Heart right ventricle (tissue), 16 donors: ENCODE data around the gene GRID1. TPM values are rescaled to one million over a fixed set of nuclear protein-coding genes. Genes with fewer than 3 reads are reported as not detected.

ENCODE experiments used
- ATAC-seq, 8 donors: fragments of 200-7000 bp; cut with Tn5 transposase; one replicate each; pipeline ENCODE4 v1.9.1; 2020; ENCODE audit warnings: mild to moderate bottlenecking in 8 of 8, moderate library complexity in 8 of 8, moderate number of reproducible peaks in 1 of 8
- DNase-seq, 2 donors: peaks; one replicate each; pipeline ENCODE4 v3.0.0-alpha.2; 2020
- H3K27ac ChIP-seq, 10 donors: fragments of 200-600 bp; sonication (generic) in 2 of 10; one replicate each; pipeline versions ENCODE4 v1.5.0 to v1.8.0; 2020 to 2022; ENCODE audit warnings: mild to moderate bottlenecking in 3 of 10
- H3K27me3 ChIP-seq, 7 donors: fragments of 200-600 bp; one replicate each; pipeline ENCODE4 v1.8.0; 2021 to 2022; ENCODE audit warnings: mild to moderate bottlenecking in 2 of 7
- H3K36me3 ChIP-seq, 9 donors: fragments of 200-600 bp; sonication (generic) in 1 of 9; one replicate each; pipeline versions ENCODE4 v1.5.0 to v1.8.0; 2020 to 2022; ENCODE audit warnings: mild to moderate bottlenecking in 2 of 9
- H3K4me1 ChIP-seq, 9 donors: fragments of 200-600 bp; sonication (generic) in 1 of 9; one replicate each; pipeline versions ENCODE4 v1.5.0 to v1.8.0; 2020 to 2022; ENCODE audit warnings: mild to moderate bottlenecking in 4 of 9
- H3K4me3 ChIP-seq, 10 donors: fragments of 200-600 bp; sonication (generic) in 2 of 10; one replicate each; pipeline versions ENCODE4 v1.5.0 to v1.8.0; 2020 to 2022; ENCODE audit warnings: mild to moderate bottlenecking in 7 of 10, moderate library complexity in 2 of 10
- H3K9me3 ChIP-seq, 11 donors: fragments of 200-600 bp in 10 of 11; sonication (generic) in 2 of 11; one replicate each; pipeline versions ENCODE4 v1.5.0 to v1.8.0; 2013 to 2022; ENCODE audit warnings: mild to moderate bottlenecking in 2 of 11, control low read depth in 1 of 11, moderate library complexity in 1 of 11
- CTCF ChIP-seq, 9 donors: fragments of 200-600 bp; sonication (generic) in 2 of 9; IDR thresholded peaks; one replicate each; pipeline versions ENCODE4 v1.5.0 to v1.8.0; 2021 to 2022; ENCODE audit warnings: antibody characterized with exemption in 9 of 9, mild to moderate bottlenecking in 5 of 9, moderate library complexity in 1 of 9
- WGBS, 2 donors: extraction: QIAGEN DNeasy Blood & Tissue Kit; methylation state at CpG; one replicate each; pipeline ENCODE4 v1.1.7; 2013; ENCODE audit warnings: inconsistent platforms in 1 of 2; 5-methylcytosine and 5-hydroxymethylcytosine counted together
- intact Hi-C, 10 donors: fragments of 100-400 bp; cut with DNase I; formaldehyde crosslinking; loops; one replicate each; pipeline versions ENCODE4 v1.11.1 to v1.14.2; 2022
- polyA plus RNA-seq, 2 donors: library from polyadenylated mRNA; stranded (reverse); fragments of 200-250 nt; gene quantifications; one replicate each; pipeline ENCODE4 v1.2.3, GENCODE V29; 2013
- total RNA-seq, 10 donors: library from RNA; stranded (reverse); fragmentation: NEBNext Ultra II Directional in 3 of 10; extraction: Animal tissue kit (Norgen Biotek cat#: 25700) in 3 of 10; gene quantifications; one replicate each; pipeline versions ENCODE4 v1.2.1 to v1.2.4, GENCODE V29; 2021 to 2023
- donor health status: Arrhythmogenic right ventricular cardiomyopathy.
- donor health status: ischemic (EF 13 %, LVEDD 7.1; RV severe dilation, severe dysfunction).
- donor health status: healthy with polysubstance abuse.
- donor health status: DM: no; HTN: yes; CAD: no.
- donor health status: DM: no; HTN: no; CAD: no.
- donor health status: ischemic (EF 25% LVEDD 6.9; RV normal size, moderate dysfunction).
- donor health status: ischemic (EF 25% LVEDD 5.7; RV mildly dilated, moderate dysfunction).
- donor health status: healthy.
- donor health status: DM: yes; HTN: yes; CAD: no.
- donor health status: Ischemic cardiomyopathy.
- donor health status: ischemic (EF 35%, LVEDD 5.7; RV mildly dilated, moderate dysfunction).
- donor health status: nonischemic (EF 11% LVEDD 7.7; RV severe dilation, severe dysfunction).
- donor health status: DM: yes; HTN: yes; CAD: no.
- donor health status: PGD.
- donor health status: ischemic (EF 29% LVEDD 5.4; RV normal size, mild dysfunction).
- donor health status: nonischemic (EF 23%, LVEDD 6.1; RV moderate dilation, normal function).

Gene GRID1
- total and polyA plus RNA-seq, 12 donors: 0.44 to 3.4 (median 1.5) TPM

- intact Hi-C loops: no loop called here
Observed at GRCh38 chr10:86193841-86194240, 172.8 kb downstream of the GRID1 start.

GRCh38 chr10:86192691-86193090, 173.9 kb downstream of the GRID1 start:
- DNase-seq: no peak
- no peak overlapping the region for H3K27ac ChIP-seq
- no peak for ATAC-seq

More at GRCh38 chr10:86193841-86194240, 172.8 kb downstream of the GRID1 start:
- no peak overlapping the region for H3K4me3 ChIP-seq
- no peak for ATAC-seq
- H3K4me1 ChIP-seq: no peaks in the 10 kb centered on the region
- no peak for TF ChIP-seq CTCF (IDR thresholded peaks at IDR 0.05)
- WGBS, 2 donors: 57% methylated on average over 4 of the region's 4 CpGs
- H3K27ac ChIP-seq: no peak overlapping the region
- H3K9me3 ChIP-seq: no peaks in the 10 kb centered on the region
- H3K27me3 ChIP-seq: peaks cover 0 to 9% (median 0%) of the 10 kb centered on the region in 7 donors
- H3K36me3 ChIP-seq: no peaks in the 10 kb centered on the region
- no peak for DNase-seq

GRCh38 chr10:86192147-86192546, 174.4 kb downstream of the GRID1 start:
- no peak for TF ChIP-seq CTCF (IDR thresholded peaks at IDR 0.05)
- Histone ChIP-seq H3K36me3 (no peaks in the 10 kb centered on the region), H3K27me3 (peaks cover 0 to 8% (median 0%) of the 10 kb centered on the region in 7 donors), H3K27ac (no peak overlapping the region), H3K9me3 (no peaks in the 10 kb centered on the region), H3K4me1 (no peaks in the 10 kb centered on the region), H3K4me3 (no peak overlapping the region)
- 84 to 92% methylated on average over 6 of the region's 6 CpGs for WGBS, 2 donors
- DNase-seq (no peak), ATAC-seq (no peak)
- intact Hi-C loops: no loop called here

More at GRCh38 chr10:86192691-86193090, 173.9 kb downstream of the GRID1 start:
- TF ChIP-seq CTCF (IDR thresholded peaks at IDR 0.05): no peak
- Histone ChIP-seq H3K4me1 (no peaks in the 10 kb centered on the region), H3K9me3 (no peaks in the 10 kb centered on the region), H3K27me3 (peaks cover 0 to 9% (median 0%) of the 10 kb centered on the region in 7 donors), H3K4me3 (no peak overlapping the region), H3K36me3 (no peaks in the 10 kb centered on the region)
- 88 to 92% methylated on average over 3 of the region's 3 CpGs for WGBS, 2 donors
- intact Hi-C loops: no loop called here

- H3K4me3 ChIP-seq: no peak overlapping the region
- DNase-seq: no peak
- peaks cover 0 to 10% (median 0%) of the 10 kb centered on the region in 7 donors for H3K27me3 ChIP-seq
- peaks cover 0 to under 1% (median 0%) of the 10 kb centered on the region in 11 donors for H3K9me3 ChIP-seq
- ATAC-seq: no peak
- H3K4me1 ChIP-seq: no peaks in the 10 kb centered on the region
- intact Hi-C loops: no loop called here
- H3K27ac ChIP-seq: no peak overlapping the region
- TF ChIP-seq CTCF (IDR thresholded peaks at IDR 0.05): no peak
- H3K36me3 ChIP-seq: no peaks in the 10 kb centered on the region
- WGBS, 2 donors: 70 to 72% methylated on average over 4 of the region's 4 CpGs
Observed at GRCh38 chr10:86191686-86192085, 174.9 kb downstream of the GRID1 start.
